GM04504 (cell line): ENCODE measurements around the gene ITIH6.

Source experiments
- DNase-seq: peaks from one replicate; pipeline ENCODE4 v3.0.0-alpha.2; 2012; ENCODE audit warnings: low read depth

Gene ITIH6

DNA sequence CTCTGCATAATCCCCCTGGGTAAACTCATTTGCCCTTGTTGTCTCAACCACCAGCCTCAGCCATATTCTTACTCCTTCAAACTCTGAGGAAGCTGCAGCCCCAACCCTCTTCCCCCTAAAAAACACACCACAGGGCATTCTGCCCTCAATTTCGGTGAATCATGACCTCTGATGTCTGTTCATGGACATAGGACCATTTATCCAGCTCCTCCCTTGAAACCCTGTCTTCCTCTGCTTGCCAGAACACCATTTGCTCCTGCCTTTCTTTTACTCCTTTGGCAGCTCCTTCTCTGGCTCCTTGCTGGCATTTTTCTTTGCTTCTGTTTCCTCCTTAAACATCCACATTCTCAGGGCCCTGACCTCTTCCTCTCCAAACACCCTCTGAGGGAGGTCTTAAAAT, 87.1 kb downstream of the ITIH6 start:
- no peak for DNase-seq

DNA sequence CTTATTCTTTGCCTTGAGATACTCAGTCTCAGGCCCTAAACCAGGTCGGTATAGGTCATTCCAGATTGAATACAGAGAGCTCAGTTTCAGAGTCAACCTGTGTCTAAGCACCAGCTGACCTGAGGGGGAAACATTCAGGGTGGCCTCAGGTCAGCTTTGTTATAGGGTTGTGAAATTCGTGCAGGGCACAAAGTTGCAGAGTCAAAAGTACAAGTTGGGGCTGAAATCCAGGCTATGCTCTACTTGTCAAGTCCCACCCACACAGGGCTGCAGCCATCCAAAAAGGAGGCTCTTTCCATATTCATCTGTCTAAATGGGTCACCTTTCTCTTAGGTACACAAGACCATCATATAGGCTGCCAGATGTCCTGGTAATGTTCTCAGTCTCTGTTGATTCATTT, 89.7 kb downstream of the ITIH6 start:
- DNase-seq: no peak
